22Rv1 (cell line): Measurements from ENCODE around the gene MISP3.

Experiments used
- ZFX ChIP-seq: fragments of 450-650 bp; IDR thresholded peaks from 2 replicates; pipeline ENCODE4 v1.6.1; 2017; ENCODE audit warnings: antibody characterized with exemption, borderline replicate concordance
- TF ChIP-seq, protein P1 (sequence below): fragments of 450-650 bp; IDR thresholded peaks from 2 replicates; pipeline ENCODE4 v1.5.1; 2017; ENCODE audit warnings: mild to moderate bottlenecking

- TF ChIP-seq, protein P1, sequence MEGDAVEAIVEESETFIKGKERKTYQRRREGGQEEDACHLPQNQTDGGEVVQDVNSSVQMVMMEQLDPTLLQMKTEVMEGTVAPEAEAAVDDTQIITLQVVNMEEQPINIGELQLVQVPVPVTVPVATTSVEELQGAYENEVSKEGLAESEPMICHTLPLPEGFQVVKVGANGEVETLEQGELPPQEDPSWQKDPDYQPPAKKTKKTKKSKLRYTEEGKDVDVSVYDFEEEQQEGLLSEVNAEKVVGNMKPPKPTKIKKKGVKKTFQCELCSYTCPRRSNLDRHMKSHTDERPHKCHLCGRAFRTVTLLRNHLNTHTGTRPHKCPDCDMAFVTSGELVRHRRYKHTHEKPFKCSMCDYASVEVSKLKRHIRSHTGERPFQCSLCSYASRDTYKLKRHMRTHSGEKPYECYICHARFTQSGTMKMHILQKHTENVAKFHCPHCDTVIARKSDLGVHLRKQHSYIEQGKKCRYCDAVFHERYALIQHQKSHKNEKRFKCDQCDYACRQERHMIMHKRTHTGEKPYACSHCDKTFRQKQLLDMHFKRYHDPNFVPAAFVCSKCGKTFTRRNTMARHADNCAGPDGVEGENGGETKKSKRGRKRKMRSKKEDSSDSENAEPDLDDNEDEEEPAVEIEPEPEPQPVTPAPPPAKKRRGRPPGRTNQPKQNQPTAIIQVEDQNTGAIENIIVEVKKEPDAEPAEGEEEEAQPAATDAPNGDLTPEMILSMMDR: no peak
- TF ChIP-seq ZFX: no peak
Observed at GRCh38 chr19:14111486-14111885, 38.9 kb downstream of the MISP3 start.
